ENCODE measurements around the gene TICRR. TPM values are rescaled to one million over a fixed set of nuclear protein-coding genes. Genes with fewer than 3 reads are reported as not detected.
A peak's percentile ranks its signal among the peaks of the same experiment; 100 is the strongest.

Gene TICRR
- total and polyA plus RNA-seq, 2 of the 13 experiments (the other 11 are each of a cell fraction or from before 2014, with no cell fraction given) = 4.1 to 14.3 TPM

- no peak for TF ChIP-seq ZNF678 (CRISPR knock-in tag; IDR thresholded peaks at IDR 0.05)
- peak; percentile 42; the same call in 1 of the 2 replicates for TF ChIP-seq ZNF609 (CRISPR knock-in tag; IDR thresholded peaks at IDR 0.05; ENCODE audit: borderline replicate concordance)
- no peak for TF ChIP-seq ZNF337 (CRISPR knock-in tag; IDR thresholded peaks at IDR 0.05; ENCODE audit: borderline replicate concordance, low read depth)
- TF ChIP-seq ZZZ3 (CRISPR knock-in tag; IDR thresholded peaks at IDR 0.05; ENCODE audit: borderline replicate concordance) = no peak
- TF ChIP-seq SMAD1 (CRISPR knock-in tag; IDR thresholded peaks at IDR 0.05; ENCODE audit: borderline replicate concordance, low read depth) = no peak
- no peak for TF ChIP-seq ZNF430 (CRISPR knock-in tag; IDR thresholded peaks at IDR 0.05)
- TF ChIP-seq KAT8 (CRISPR knock-in tag; IDR thresholded peaks at IDR 0.05) = no peak
- no peak for TF ChIP-seq CHD2 (IDR thresholded peaks at IDR 0.05; ENCODE audit: low read depth, low read length)
- no peak for TF ChIP-seq DRAP1 (CRISPR knock-in tag; IDR thresholded peaks at IDR 0.05)
- 0 out of 2 replicates have a peak, but pooled peaks have one; percentile 56 for TF ChIP-seq ELF4 (CRISPR knock-in tag; IDR thresholded peaks at IDR 0.05; ENCODE audit: borderline replicate concordance)
- no peak for TF ChIP-seq CENPBD1 (CRISPR knock-in tag; IDR thresholded peaks at IDR 0.05; ENCODE audit: borderline replicate concordance, low read depth)
- TF ChIP-seq CEBPB (IDR thresholded peaks at IDR 0.05; ENCODE audit: borderline replicate concordance, low read depth, low read length) = no peak
- no peak for TF ChIP-seq ZFP62 (CRISPR knock-in tag; IDR thresholded peaks at IDR 0.05)
- TF ChIP-seq, protein P1, sequence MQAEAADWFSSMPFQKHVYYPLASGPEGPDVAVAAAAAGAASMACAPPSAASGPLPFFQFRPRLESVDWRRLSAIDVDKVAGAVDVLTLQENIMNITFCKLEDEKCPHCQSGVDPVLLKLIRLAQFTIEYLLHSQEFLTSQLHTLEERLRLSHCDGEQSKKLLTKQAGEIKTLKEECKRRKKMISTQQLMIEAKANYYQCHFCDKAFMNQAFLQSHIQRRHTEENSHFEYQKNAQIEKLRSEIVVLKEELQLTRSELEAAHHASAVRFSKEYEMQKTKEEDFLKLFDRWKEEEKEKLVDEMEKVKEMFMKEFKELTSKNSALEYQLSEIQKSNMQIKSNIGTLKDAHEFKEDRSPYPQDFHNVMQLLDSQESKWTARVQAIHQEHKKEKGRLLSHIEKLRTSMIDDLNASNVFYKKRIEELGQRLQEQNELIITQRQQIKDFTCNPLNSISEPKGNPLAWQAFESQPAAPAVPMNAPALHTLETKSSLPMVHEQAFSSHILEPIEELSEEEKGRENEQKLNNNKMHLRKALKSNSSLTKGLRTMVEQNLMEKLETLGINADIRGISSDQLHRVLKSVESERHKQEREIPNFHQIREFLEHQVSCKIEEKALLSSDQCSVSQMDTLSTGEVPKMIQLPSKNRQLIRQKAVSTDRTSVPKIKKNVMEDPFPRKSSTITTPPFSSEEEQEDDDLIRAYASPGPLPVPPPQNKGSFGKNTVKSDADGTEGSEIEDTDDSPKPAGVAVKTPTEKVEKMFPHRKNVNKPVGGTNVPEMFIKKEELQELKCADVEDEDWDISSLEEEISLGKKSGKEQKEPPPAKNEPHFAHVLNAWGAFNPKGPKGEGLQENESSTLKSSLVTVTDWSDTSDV (CRISPR knock-in tag; IDR thresholded peaks at IDR 0.05) = 0 out of 2 replicates have a peak, but pooled peaks have one; percentile 32
- TF ChIP-seq HMGA1 (CRISPR knock-in tag; conservative IDR thresholded peaks at IDR 0.05) = no peak
- no peak for TF ChIP-seq ZNF781 (CRISPR knock-in tag; IDR thresholded peaks at IDR 0.05; ENCODE audit: borderline replicate concordance, not compliant biosample characterization)
- no peak for TF ChIP-seq MED13 (CRISPR knock-in tag; IDR thresholded peaks at IDR 0.05)
- TF ChIP-seq TEAD2 (CRISPR knock-in tag; IDR thresholded peaks at IDR 0.05) = no peak
- no peak for TF ChIP-seq ZNF446 (CRISPR knock-in tag; IDR thresholded peaks at IDR 0.05)
- no peak for TF ChIP-seq ZNF547 (CRISPR knock-in tag; IDR thresholded peaks at IDR 0.05)
- TF ChIP-seq ZNF17 (CRISPR knock-in tag; IDR thresholded peaks at IDR 0.05) = no peak
- TF ChIP-seq IKZF4 (CRISPR knock-in tag; IDR thresholded peaks at IDR 0.05; ENCODE audit: borderline replicate concordance, low read depth, not compliant biosample characterization) = no peak
Observed at GRCh38 chr15:89575656-89576416, 567 bp downstream of the TICRR start (continued).
